K562 (cell line): Measurements from ENCODE around the gene MBOAT2.

ENCODE experiments used
- GABPB2 ChIP-seq: fragments of 250-450 bp; sonication (Bioruptor Pico); conservative IDR thresholded peaks from 2 replicates; pipeline ENCODE4 v1.5.1; 2021; ENCODE audit warnings: mild to moderate bottlenecking
- HOXB6 ChIP-seq: fragments of 250-450 bp; sonication (Bioruptor Pico); IDR thresholded peaks from 2 replicates; pipeline ENCODE4 v1.5.1; 2022; ENCODE audit warnings: mild to moderate bottlenecking, borderline replicate concordance
- STAG1 ChIP-seq: sonication (generic); formaldehyde crosslinking; IDR thresholded peaks from 2 replicates; pipeline ENCODE4 v1.5.0; 2020; ENCODE audit warnings: missing genetic modification reagents, borderline replicate concordance
- TCF7 ChIP-seq: sonication (generic); IDR thresholded peaks from 2 replicates; pipeline ENCODE4 v1.6.1; 2016; ENCODE audit warnings: antibody characterized with exemption, borderline replicate concordance

GRCh38 chr2:8882094-8882493, 121.4 kb downstream of the MBOAT2 start:
- TF ChIP-seq STAG1 (no peak), GABPB2 (CRISPR knock-in tag) (no peak), HOXB6 (CRISPR knock-in tag) (no peak), TCF7 (no peak)
